HG03039 (cell line): ENCODE measurements around the gene MORF4L1.
A peak's percentile ranks its signal among the peaks of the same experiment; 100 is the strongest.

ENCODE experiments used
- ATAC-seq: cut with Tn5 transposase; IDR thresholded peaks from one replicate; pipeline ENCODE4 v1.9.1; 2021; ENCODE audit warnings: mild to moderate bottlenecking, moderate library complexity; ENCODE audit not compliant: unreplicated experiment

The MORF4L1 gene

GRCh38 chr15:78943692-78944091 lies 71.0 kb downstream of the MORF4L1 start:
- no peak for ATAC-seq

DNA sequence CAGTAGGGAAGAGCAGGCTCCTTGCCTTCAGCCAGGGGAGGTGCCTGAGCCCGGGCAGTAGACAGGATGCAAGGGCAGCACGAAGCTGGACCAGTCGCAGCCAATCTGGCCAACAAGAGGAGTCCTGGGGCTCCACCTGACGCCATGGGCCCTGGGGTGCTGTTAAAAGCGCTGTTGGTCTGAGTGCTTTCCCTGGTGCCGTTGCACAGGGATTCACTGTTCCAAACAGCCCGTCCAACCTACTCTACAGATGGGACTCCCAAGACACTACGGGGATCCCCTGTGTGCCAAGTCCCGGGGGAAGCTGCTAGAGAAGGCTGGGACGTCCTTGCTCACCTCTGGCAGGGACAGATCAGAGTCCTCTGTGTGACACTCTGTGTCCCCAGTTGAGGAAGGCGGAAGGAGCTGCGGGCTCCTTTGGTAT lies 71.5 kb downstream of the MORF4L1 start:
- ATAC-seq: no peak

DNA sequence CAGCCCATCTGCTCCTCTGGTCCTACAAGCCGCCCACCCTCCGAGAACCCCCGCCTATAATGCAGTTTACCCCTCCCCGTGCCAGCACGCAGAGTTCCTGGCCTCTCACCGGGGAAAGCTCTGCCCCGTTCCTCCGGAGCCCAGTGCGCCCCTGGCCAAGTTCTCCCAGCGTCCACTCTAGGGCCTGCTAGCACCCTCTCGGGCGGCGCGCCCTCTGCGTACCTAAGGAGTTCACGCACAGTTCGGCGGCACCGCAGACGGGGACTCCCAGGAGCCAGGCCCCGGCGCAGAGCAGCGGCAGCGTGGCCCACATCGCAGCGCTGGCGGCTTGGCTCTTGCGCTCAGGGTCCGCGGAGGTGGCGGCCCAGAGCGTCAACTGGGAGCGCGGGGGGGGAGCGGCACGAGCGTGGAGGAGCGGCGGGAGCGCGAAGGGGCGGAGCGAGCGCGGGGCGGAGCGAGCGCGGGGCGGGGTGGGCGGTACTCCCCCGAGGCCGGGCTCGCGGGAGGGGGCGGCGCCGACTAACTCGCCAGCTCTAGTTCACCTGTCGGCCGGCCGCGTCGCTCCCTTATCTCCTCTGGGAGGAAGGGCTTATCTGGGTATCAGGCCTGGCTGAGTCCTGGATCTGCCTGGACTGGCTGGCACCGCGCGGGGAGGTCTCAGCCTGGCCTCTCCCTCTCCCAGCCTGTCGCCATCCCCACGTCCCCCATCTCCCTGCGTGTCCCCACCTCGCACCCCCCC lies 72.1 kb downstream of the MORF4L1 start, which contains the start of gene CTSH:
TSS of gene CTSH (minus strand) at position 378 of the 739 bp plus-strand sequence. CDS start at position 313, 65 bp downstream.
- ATAC-seq: peak; percentile 56

DNA sequence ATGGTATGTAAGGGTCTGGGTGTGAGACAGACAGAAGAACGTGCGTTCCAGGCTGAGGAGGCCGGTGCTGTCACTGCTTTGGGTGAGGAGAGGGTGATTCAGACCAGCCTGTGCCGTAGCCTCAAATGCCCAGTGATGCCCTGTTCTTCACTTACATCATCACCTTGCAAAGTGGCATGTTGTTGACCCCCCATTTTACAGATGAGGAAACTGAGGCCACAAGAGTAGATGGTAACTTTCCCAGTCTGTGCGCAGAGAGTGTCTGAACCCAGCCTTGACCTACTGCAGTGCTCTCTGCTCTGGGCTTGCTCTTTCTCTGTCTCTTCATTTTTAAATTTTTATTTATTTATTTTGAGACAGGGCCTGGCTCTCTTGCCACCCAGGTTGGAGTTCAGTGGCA lies 73.8 kb downstream of the MORF4L1 start:
- ATAC-seq: no peak

- no peak for ATAC-seq
Measured at GRCh38 chr15:78947506-78947905, 74.8 kb downstream of the MORF4L1 start.
